Spleen (tissue), 11 donors: ENCODE measurements around the gene ZSCAN20. TPM values are rescaled to one million over a fixed set of nuclear protein-coding genes. Genes with fewer than 3 reads are reported as not detected.

Experiments
- DNase-seq: peaks from one replicate; pipeline ENCODE4 v3.0.0-alpha.2; 2020
- H3K27ac ChIP-seq, 8 donors: fragments of 200-600 bp; sonication (generic) in 7 of 8; 1 replicate in 4 of 8; 2 replicates in 4 of 8; pipeline versions ENCODE4 v1.5.0 to v1.8.0; 2016 to 2021; ENCODE audit warnings: inconsistent platforms in 4 of 8, mild to moderate bottlenecking in 4 of 8, moderate library complexity in 1 of 8
- H3K27me3 ChIP-seq, 7 donors: fragments of 200-600 bp; sonication (generic) in 6 of 7; replicated peaks in 1 of 7; 1 replicate in 4 of 7; 2 replicates in 3 of 7; pipeline versions ENCODE4 v1.5.0 to v1.8.0; 2016 to 2021; ENCODE audit warnings: inconsistent platforms in 3 of 7, mild to moderate bottlenecking in 1 of 7
- H3K36me3 ChIP-seq, 6 donors: fragments of 200-600 bp; sonication (generic) in 5 of 6; 1 replicate in 4 of 6; 2 replicates in 2 of 6; pipeline versions ENCODE4 v1.5.0 to v1.8.0; 2016 to 2021; ENCODE audit warnings: inconsistent platforms in 2 of 6
- H3K4me1 ChIP-seq, 6 donors: fragments of 200-600 bp; sonication (generic) in 5 of 6; 1 replicate in 3 of 6; 2 replicates in 3 of 6; pipeline versions ENCODE4 v1.5.0 to v1.8.0; 2016 to 2021; ENCODE audit warnings: inconsistent platforms in 3 of 6
- H3K4me3 ChIP-seq, 8 donors: fragments of 200-600 bp; sonication (generic) in 7 of 8; 1 replicate in 4 of 8; 2 replicates in 4 of 8; pipeline versions ENCODE4 v1.5.0 to v1.8.0; 2016 to 2021; ENCODE audit warnings: inconsistent platforms in 4 of 8, mild to moderate bottlenecking in 4 of 8, moderate library complexity in 2 of 8
- H3K9me3 ChIP-seq, 8 donors: fragments of 200-600 bp; sonication (generic) in 7 of 8; 1 replicate in 4 of 8; 2 replicates in 4 of 8; pipeline versions ENCODE4 v1.5.0 to v1.8.0; 2016 to 2021; ENCODE audit warnings: inconsistent platforms in 4 of 8
- POLR2A ChIP-seq, 3 donors: fragments of 450-650 bp; IDR thresholded peaks; one replicate each; pipeline ENCODE4 v1.5.1; 2017; ENCODE audit warnings: antibody characterized with exemption in 3 of 3, mild to moderate bottlenecking in 1 of 3
- POLR2AphosphoS5 ChIP-seq, 3 donors: sonication (generic); formaldehyde crosslinking; IDR thresholded peaks; one replicate each; pipeline ENCODE4 v1.5.1; 2017; ENCODE audit warnings: antibody characterized with exemption in 3 of 3
- WGBS, 5 donors: extraction: QIAGEN DNeasy Blood & Tissue Kit in 3 of 5; methylation state at CpG; one replicate each; pipeline versions ENCODE4 v1.1.5 to v1.1.7; 2013 to 2018; 5-methylcytosine and 5-hydroxymethylcytosine counted together
- intact Hi-C: fragments of 100-400 bp; cut with DNase I; formaldehyde crosslinking; loops from one replicate; pipeline ENCODE4 v1.15.0; 2023; ENCODE audit warnings: low total_unique reads
- polyA plus RNA-seq, 3 donors: library from polyadenylated mRNA; stranded (reverse); fragments of 200-250 nt; gene quantifications; one replicate each; pipeline ENCODE4 v1.2.1, GENCODE V29; 2013
- total RNA-seq, 7 donors: library from RNA; depleted of rRNA in 3 of 7; stranded (reverse); fragments of >200 nt in 3 of 7; fragmentation: NEBNext Ultra II Directional in 4 of 7; extraction: Animal tissue kit (Norgen Biotek cat#: 25700) in 4 of 7; gene quantifications; one replicate each; pipeline versions ENCODE4 v1.1.0 to v1.2.1, GENCODE V29; 2016 to 2021
- TF ChIP-seq, protein P1 (sequence below), 11 experiments: fragments of 200-600 bp in 7 of 11; fragments of 450-650 bp in 4 of 11; sonication (generic) in 4 of 11; IDR thresholded peaks in 8 of 11; conservative IDR thresholded peaks in 3 of 11; 1 replicate in 7 of 11; 2 replicates in 4 of 11; pipeline versions ENCODE4 v1.4.0 to v1.8.0; 2016 to 2021; ENCODE audit warnings: antibody characterized with exemption in 11 of 11, inconsistent platforms in 4 of 11, mild to moderate bottlenecking in 1 of 11
- donor health status: healthy with polysubstance abuse.
- donor health status: DM: no; HTN: no; CAD: no; lungs with moderate emphysema.
- donor health status: DM: no; HTN: no; CAD: no.
- donor health status: Bipolar disorder and iron deficiency.
- donor health status: healthy.
- donor health status: DM: no; HTN: no; CAD: no.
- donor health status: DM: yes; HTN: yes; CAD: no.

Gene ZSCAN20
- total and polyA plus RNA-seq, 10 donors = 0.28 to 6.2 (median 4.2) TPM

DNA sequence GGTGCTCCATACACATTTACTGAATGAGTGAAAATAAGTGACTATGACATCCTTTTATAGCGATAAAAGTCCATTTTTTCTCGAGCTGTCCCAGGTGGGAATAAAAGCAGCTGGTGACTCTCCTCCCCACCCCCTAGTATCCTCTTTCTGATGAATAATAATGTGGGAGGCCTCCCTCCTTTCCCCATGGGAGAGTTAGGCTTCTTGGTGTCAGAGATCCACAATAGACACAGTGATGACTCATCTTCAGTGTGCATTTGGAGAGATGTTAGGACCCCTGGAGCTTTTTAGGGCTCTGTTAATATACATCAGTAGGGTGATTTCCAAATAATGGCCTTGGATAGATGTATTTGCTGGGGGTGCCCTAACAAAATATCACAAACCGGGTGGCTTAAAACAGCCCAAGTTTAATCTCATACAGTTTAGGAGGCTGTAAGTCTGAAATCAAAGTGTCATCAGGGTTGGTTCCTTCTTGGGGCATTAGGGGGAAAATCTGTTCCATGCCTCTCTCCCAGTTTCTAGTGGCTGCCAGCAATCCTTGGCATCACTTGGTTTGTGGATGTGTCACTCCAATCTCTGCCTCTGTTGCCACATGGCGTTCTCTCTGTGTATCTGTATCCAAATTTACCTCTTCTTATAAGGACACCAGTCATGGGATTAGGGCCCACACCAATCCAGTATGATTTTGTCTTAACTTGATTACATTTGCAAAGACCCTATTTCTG is 37.2 kb upstream of the ZSCAN20 start:
- Histone ChIP-seq H3K36me3 (no peaks in the 10 kb centered on the region), H3K4me3 (no peak overlapping the region), H3K9me3 (no peaks in the 10 kb centered on the region), H3K4me1 (peaks cover 0 to 38% (median 28%) of the 10 kb centered on the region in 6 donors), H3K27me3 (peaks cover 0 to 12% (median 0%) of the 10 kb centered on the region in 7 donors), H3K27ac (peak overlapping the region in 1 of 8 donors; percentile 78)
- WGBS, 5 donors = 72 to 86% (median 82%) methylated on average over 4 of the region's 4 CpGs
- TF ChIP-seq POLR2AphosphoS5 (IDR thresholded peaks at IDR 0.05) (no peak), POLR2A (IDR thresholded peaks at IDR 0.05) (no peak)
- TF ChIP-seq, protein P1, sequence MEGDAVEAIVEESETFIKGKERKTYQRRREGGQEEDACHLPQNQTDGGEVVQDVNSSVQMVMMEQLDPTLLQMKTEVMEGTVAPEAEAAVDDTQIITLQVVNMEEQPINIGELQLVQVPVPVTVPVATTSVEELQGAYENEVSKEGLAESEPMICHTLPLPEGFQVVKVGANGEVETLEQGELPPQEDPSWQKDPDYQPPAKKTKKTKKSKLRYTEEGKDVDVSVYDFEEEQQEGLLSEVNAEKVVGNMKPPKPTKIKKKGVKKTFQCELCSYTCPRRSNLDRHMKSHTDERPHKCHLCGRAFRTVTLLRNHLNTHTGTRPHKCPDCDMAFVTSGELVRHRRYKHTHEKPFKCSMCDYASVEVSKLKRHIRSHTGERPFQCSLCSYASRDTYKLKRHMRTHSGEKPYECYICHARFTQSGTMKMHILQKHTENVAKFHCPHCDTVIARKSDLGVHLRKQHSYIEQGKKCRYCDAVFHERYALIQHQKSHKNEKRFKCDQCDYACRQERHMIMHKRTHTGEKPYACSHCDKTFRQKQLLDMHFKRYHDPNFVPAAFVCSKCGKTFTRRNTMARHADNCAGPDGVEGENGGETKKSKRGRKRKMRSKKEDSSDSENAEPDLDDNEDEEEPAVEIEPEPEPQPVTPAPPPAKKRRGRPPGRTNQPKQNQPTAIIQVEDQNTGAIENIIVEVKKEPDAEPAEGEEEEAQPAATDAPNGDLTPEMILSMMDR (IDR thresholded peaks at IDR 0.05 in 8 of 11, conservative IDR thresholded peaks at IDR 0.05 in 3 of 11) = no peak
- no peak for DNase-seq
- intact Hi-C loops = no loop called here

DNA sequence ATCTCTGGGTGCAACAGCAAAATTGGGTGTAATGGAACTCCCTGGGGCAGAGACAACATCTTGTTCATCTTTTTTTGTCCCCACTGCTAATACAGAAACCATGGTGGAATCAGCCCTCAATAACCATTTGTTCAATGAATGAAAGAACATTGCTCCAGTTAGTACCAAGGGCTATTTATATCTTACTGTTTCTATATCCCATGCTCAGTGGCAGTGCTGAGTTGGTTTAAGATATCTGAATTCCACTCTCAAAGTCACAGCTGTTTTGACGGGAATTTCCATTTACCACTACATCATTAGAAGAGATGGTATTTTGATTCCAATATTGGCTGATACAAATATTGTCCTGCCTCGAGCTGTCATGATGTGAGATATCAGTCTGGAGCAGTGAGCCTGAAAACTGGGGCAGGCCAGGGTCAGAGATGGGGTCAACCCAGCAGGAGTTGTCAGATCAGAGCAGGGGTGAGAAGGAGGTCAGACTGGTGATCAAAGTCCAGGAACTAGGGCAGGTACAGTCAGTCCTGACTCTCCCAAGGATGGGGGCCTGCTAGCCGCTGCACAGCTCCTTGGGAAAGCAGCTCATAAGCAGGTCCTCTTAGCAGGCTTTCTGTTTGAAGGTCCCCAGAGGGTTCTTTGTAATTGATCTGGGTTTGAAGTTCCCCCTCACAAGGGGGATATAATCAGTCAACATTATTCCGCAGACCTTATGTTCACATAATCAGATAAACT is 35.7 kb upstream of the ZSCAN20 start:
- Histone ChIP-seq H3K4me1 (peaks cover 0 to 28% (median 21%) of the 10 kb centered on the region in 6 donors), H3K27me3 (peaks cover 0 to 8% (median 0%) of the 10 kb centered on the region in 7 donors), H3K27ac (no peak overlapping the region), H3K9me3 (no peaks in the 10 kb centered on the region), H3K36me3 (no peaks in the 10 kb centered on the region), H3K4me3 (no peak overlapping the region)
- WGBS, 5 donors = 70 to 96% (median 89%) methylated on average over 4 of the region's 4 CpGs
- TF ChIP-seq POLR2A (IDR thresholded peaks at IDR 0.05) = no peak
- intact Hi-C loops = no loop called here
- DNase-seq = no peak

DNA sequence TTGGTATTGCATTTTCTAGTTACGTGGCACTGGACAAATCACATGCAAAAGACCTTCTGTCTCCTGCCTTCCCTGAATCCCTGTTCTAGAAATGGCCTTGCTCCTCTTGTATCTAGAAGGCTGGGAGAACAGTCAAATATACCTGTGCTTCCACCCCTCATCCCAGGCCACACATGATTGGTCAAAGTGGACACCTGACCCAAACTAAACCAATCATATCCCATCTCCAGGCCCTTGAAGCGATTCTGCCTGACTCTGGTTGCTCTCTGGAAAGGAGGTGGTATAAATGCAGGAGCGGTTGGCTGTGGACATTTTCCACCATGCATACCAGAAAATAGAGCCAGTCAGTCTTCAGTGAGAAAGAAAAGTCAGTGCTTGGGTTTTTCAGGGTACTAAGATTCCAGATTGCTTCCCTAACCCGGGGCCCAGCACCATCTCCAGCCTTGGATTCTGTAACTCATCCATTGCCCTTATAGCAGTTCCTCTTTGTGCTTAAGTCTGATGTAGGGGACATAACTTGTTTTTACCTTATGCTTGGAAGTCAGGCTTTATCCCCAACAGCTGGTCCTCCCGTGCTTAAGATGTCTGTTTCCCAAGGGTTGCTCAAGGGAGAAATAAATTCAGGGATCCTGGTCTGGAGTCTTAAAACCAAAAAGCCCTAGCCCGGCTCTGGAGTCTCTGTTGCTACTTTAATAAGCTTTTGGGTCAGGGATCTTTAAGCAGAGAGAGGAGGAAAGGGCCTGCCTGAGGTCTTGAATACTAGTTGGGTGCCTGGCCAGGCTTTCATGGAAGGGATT is 33.9 kb upstream of the ZSCAN20 start:
- Histone ChIP-seq H3K27me3 (peaks cover 0 to 10% (median 0%) of the 10 kb centered on the region in 7 donors), H3K27ac (no peak overlapping the region), H3K9me3 (no peaks in the 10 kb centered on the region), H3K4me3 (no peak overlapping the region), H3K36me3 (no peaks in the 10 kb centered on the region), H3K4me1 (peaks cover 0 to 24% (median 9%) of the 10 kb centered on the region in 6 donors)
- intact Hi-C loops = no loop called here
- TF ChIP-seq POLR2AphosphoS5 (IDR thresholded peaks at IDR 0.05) (no peak), POLR2A (IDR thresholded peaks at IDR 0.05) (no peak)
- TF ChIP-seq, protein P1 (IDR thresholded peaks at IDR 0.05 in 8 of 11, conservative IDR thresholded peaks at IDR 0.05 in 3 of 11) = no peak
- DNase-seq = no peak
- 79 to 90% (median 85%) methylated on average over 6 of the region's 6 CpGs for WGBS, 5 donors

DNA sequence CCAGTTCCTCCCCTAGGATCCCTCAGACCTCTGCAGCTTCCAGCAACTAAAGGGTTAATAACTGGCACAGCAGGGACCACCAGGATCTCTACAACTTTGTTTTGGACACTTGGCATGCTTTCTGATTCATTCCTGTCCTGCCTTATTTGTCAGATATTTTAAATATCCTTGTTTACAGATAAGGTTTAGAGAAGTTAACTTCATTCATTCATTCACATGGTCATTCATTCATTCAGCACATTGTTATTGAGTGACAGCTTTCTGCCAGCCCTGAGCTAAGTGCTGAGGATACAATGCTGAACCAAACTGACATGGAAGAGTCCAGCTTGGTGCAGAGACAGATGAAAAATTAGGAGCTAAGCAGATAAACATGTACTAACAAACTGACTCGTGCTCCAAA is 32.8 kb upstream of the ZSCAN20 start:
- Histone ChIP-seq H3K27ac (no peak overlapping the region), H3K27me3 (peaks cover 0 to 10% (median 0%) of the 10 kb centered on the region in 7 donors), H3K4me1 (peaks cover 0 to 26% (median 2%) of the 10 kb centered on the region in 6 donors), H3K4me3 (no peak overlapping the region), H3K9me3 (no peaks in the 10 kb centered on the region), H3K36me3 (no peaks in the 10 kb centered on the region)
- DNase-seq = no peak
- no peak for TF ChIP-seq POLR2A (IDR thresholded peaks at IDR 0.05)
- TF ChIP-seq, protein P1 (IDR thresholded peaks at IDR 0.05 in 8 of 11, conservative IDR thresholded peaks at IDR 0.05 in 3 of 11) = no peak
- TF ChIP-seq POLR2AphosphoS5 (IDR thresholded peaks at IDR 0.05) = no peak
- WGBS, 5 donors = 65 to 85% (median 71%) methylated on average over 1 of the region's 1 CpG
- intact Hi-C loops = no loop called here
